IMR-90 (cell line): ENCODE data around the gene LAMC2. TPM values are rescaled to one million over a fixed set of nuclear protein-coding genes. Genes with fewer than 3 reads are reported as not detected.

Source experiments
- ATAC-seq: fragments of 200-7000 bp; cut with Tn5 transposase; 2 replicates; pipeline ENCODE4 v1.9.1; 2020; ENCODE audit warnings: low read depth, mild to moderate bottlenecking, moderate library complexity
- BruUV-seq: library from RNA; stranded (reverse); fragments of 400-500 nt; replicated peaks from 2 replicates; lab custom pipeline; 2021; lab: Mats Ljungman, UMichigan
- CTCF ChIA-PET: fragments of 300-600 bp; formaldehyde crosslinking; extraction: SDS; loops from one replicate; lab custom pipeline; 2021; ENCODE audit warnings: antibody characterized with exemption; lab: Yijun Ruan, JAX
- POLR2A ChIA-PET: fragments of 300-600 bp; sonication (Branson Sonifier 250); formaldehyde crosslinking; loops from one replicate; lab custom pipeline; 2022; ENCODE audit warnings: antibody characterized with exemption; ENCODE audit not compliant: unreplicated experiment; lab: Charles Lee
- DNase-seq: peaks from one replicate; pipeline ENCODE4 v3.0.0; 2013
- H2AFZ ChIP-seq: replicated peaks from 2 replicates; pipeline ENCODE3; 2013; ENCODE audit warnings: low read length, mild to moderate bottlenecking; ENCODE audit not compliant: poor library complexity
- H2AK5ac ChIP-seq: 2 replicates; pipeline ENCODE4 v1.6.1; 2013; ENCODE audit warnings: low read depth, low read length, inconsistent platforms
- H2AK9ac ChIP-seq: replicated peaks from 2 replicates; pipeline ENCODE3; 2013; ENCODE audit warnings: mild to moderate bottlenecking, low read depth, low read length, moderate library complexity; ENCODE audit not compliant: poor library complexity
- H2BK120ac ChIP-seq: 2 replicates; pipeline ENCODE4 v1.6.1; 2013; ENCODE audit warnings: low read depth, low read length, inconsistent platforms
- H2BK15ac ChIP-seq: 3 replicates; pipeline ENCODE4 v1.6.1; 2013; ENCODE audit warnings: low read depth, low read length, inconsistent platforms
- H2BK20ac ChIP-seq: 2 replicates; pipeline ENCODE4 v1.6.1; 2013; ENCODE audit warnings: low read depth, mild to moderate bottlenecking, inconsistent platforms, low read length, moderate library complexity
- H2BK5ac ChIP-seq: 2 replicates; pipeline ENCODE4 v1.6.1; 2013; ENCODE audit warnings: mild to moderate bottlenecking, low read depth, low read length, inconsistent platforms; ENCODE audit not compliant: poor library complexity, severe bottlenecking
- H3K14ac ChIP-seq: replicated peaks from 2 replicates; pipeline ENCODE4 v1.6.1; 2013; ENCODE audit warnings: low read depth, low read length, inconsistent platforms
- H3K18ac ChIP-seq: 2 replicates; pipeline ENCODE4 v1.6.1; 2013; ENCODE audit warnings: low read depth, low read length, control low read depth
- H3K23ac ChIP-seq: 2 replicates; pipeline ENCODE4 v1.6.1; 2013; ENCODE audit warnings: low read depth, low read length, inconsistent platforms
- H3K27ac ChIP-seq: 2 replicates; pipeline ENCODE4 v1.5.1; 2013; ENCODE audit warnings: mild to moderate bottlenecking, control low read depth, low read length; ENCODE audit not compliant: insufficient read depth
- H3K27me3 ChIP-seq: 2 replicates; pipeline ENCODE4 v1.6.1; 2013; ENCODE audit warnings: low read length; ENCODE audit not compliant: control insufficient read depth, insufficient read depth
- H3K36me3 ChIP-seq: 2 replicates; pipeline ENCODE4 v1.6.1; 2013; ENCODE audit warnings: low read length, mixed read lengths; ENCODE audit not compliant: control insufficient read depth, insufficient read depth
- H3K4ac ChIP-seq: 2 replicates; pipeline ENCODE4 v1.6.1; 2013; ENCODE audit warnings: low read depth, low read length, inconsistent platforms
- H3K4me1 ChIP-seq: 2 replicates; pipeline ENCODE4 v1.6.1; 2013; ENCODE audit warnings: low read length, mixed read lengths; ENCODE audit not compliant: control insufficient read depth, insufficient read depth
- H3K4me2 ChIP-seq: 2 replicates; pipeline ENCODE4 v1.6.1; 2013; ENCODE audit warnings: low read depth, mild to moderate bottlenecking, control low read depth, low read length, moderate library complexity
- H3K4me3 ChIP-seq: 2 replicates; pipeline ENCODE4 v1.5.1; 2013; ENCODE audit warnings: low read depth, mild to moderate bottlenecking, control low read depth, low read length, moderate library complexity; ENCODE audit not compliant: insufficient read depth
- H3K56ac ChIP-seq: 2 replicates; pipeline ENCODE4 v1.6.1; 2013; ENCODE audit warnings: low read length, inconsistent platforms; ENCODE audit not compliant: insufficient read depth; ENCODE audit errors: extremely low read depth
- H3K79me1 ChIP-seq, 2 experiments: 2 replicates each; pipeline ENCODE4 v1.6.1; 2013; ENCODE audit warnings: low read length in 2 of 2, inconsistent platforms in 1 of 2, low read depth in 1 of 2
- H3K9ac ChIP-seq: 2 replicates; pipeline ENCODE4 v1.6.1; 2013; ENCODE audit warnings: low read depth, low read length, control low read depth
- H3K9me1 ChIP-seq: 2 replicates; pipeline ENCODE4 v1.6.1; 2013; ENCODE audit warnings: low read length, inconsistent platforms; ENCODE audit not compliant: insufficient read depth
- H3K9me3 ChIP-seq: 2 replicates; pipeline ENCODE4 v1.6.1; 2013; ENCODE audit warnings: low read length; ENCODE audit not compliant: control insufficient read depth, insufficient read depth
- H4K20me1 ChIP-seq: 2 replicates; pipeline ENCODE4 v1.6.1; 2013; ENCODE audit warnings: low read length, inconsistent platforms; ENCODE audit not compliant: insufficient read depth
- H4K5ac ChIP-seq: 2 replicates; pipeline ENCODE4 v1.6.1; 2013; ENCODE audit warnings: mild to moderate bottlenecking, low read depth, low read length, control low read depth
- H4K8ac ChIP-seq, 2 experiments: 2 replicates each; pipeline ENCODE4 v1.6.1; 2013; ENCODE audit warnings: low read depth in 2 of 2, low read length in 2 of 2, control low read depth in 1 of 2, inconsistent platforms in 1 of 2
- H4K91ac ChIP-seq: 2 replicates; pipeline ENCODE4 v1.6.1; 2013; ENCODE audit warnings: low read depth, low read length, inconsistent platforms; ENCODE audit not compliant: insufficient read depth
- FOS ChIP-seq: fragments of 150-350 bp; IDR thresholded peaks from 2 replicates; pipeline ENCODE4 v1.6.1; 2016; ENCODE audit warnings: low read depth, low read length
- RCOR1 ChIP-seq: IDR thresholded peaks from 2 replicates; pipeline ENCODE4 v1.6.1; 2012; ENCODE audit warnings: mild to moderate bottlenecking, low read length, improper control_type of control experiment; ENCODE audit not compliant: insufficient replicate concordance
- WGBS, 2 experiments: methylation state at CpG; one replicate each; pipeline versions ENCODE4 v1.1.5 to v1.1.7; 2013; ENCODE audit warnings: missing lambda C conversion rate in 2 of 2; ENCODE audit not compliant: insufficient read length in 1 of 2; ENCODE audit errors: extremely low coverage in 2 of 2; 5-methylcytosine and 5-hydroxymethylcytosine counted together
- dilution Hi-C: fragments of 300-500 bp; cut with HindIII; formaldehyde crosslinking; loops from one replicate; pipeline ENCODE4 v1.14.3; 2018; ENCODE audit warnings: low sequenced_read_pairs; ENCODE audit not compliant: unreplicated experiment
- in situ Hi-C: fragments of 300-500 bp; cut with MboI; formaldehyde crosslinking; loops from 3 replicates; pipeline ENCODE4 v1.14.3; 2019; ENCODE audit warnings: low sequenced_read_pairs, inconsistent platforms, mixed read lengths
- intact Hi-C: fragments of 100-400 bp; cut with micrococcal nuclease; formaldehyde crosslinking; loops from 2 replicates; pipeline ENCODE4 v1.10.0; 2022
- polyA plus RNA-seq, 3 experiments: library from polyadenylated mRNA; depleted of rRNA; stranded (reverse); fragments of >200 nt; gene quantifications; 2 replicates each; pipeline ENCODE4 v1.2.3, GENCODE V29; 2012; ENCODE audit warnings: low replicate concordance in 1 of 3
- total RNA-seq: library from RNA; depleted of rRNA; stranded (reverse); fragments of >200 nt; gene quantifications from 2 replicates; pipeline ENCODE4 v1.2.3, GENCODE V29; 2012

The LAMC2 gene
- total and polyA plus RNA-seq, 2 of the 4 experiments (the other 2 are of a cell fraction) = 2.3 to 2.8 TPM

DNA sequence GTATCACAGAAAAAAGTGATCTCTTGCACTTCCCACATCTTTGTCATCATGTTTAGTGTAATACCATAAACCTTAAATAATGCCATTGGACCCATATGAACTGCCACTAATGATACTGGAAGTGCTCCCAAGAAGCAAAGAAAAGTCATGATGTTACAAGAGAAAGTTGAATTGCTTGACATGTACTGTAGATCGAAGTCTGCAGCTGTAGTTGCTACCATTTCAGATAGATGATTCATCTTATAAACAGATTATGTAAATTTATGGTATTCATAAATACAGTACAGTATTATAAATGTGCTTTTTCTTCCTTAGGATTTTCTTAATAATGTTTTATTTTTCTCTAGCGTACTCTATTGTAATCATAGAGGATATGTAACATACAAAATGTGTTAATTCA is 30.1 kb upstream of the LAMC2 start:
- H2AK9ac ChIP-seq = no peak overlapping the region
- H2BK120ac ChIP-seq = no peak overlapping the region
- H3K56ac ChIP-seq = no peak overlapping the region
- H3K4me2 ChIP-seq = peak overlapping the region; percentile 26
- no peak overlapping the region for H4K5ac ChIP-seq
- WGBS, 2 experiments = no CpG with 5 or more reads among the region's 2 CpGs
- H3K18ac ChIP-seq = no peak overlapping the region
- in situ Hi-C loops = no loop called here
- no peak overlapping the region for H2AK5ac ChIP-seq
- H4K91ac ChIP-seq = no peak overlapping the region
- no peaks in the 10 kb centered on the region for H4K20me1 ChIP-seq
- no peaks in the 10 kb centered on the region for H3K79me1 ChIP-seq
- H2BK15ac ChIP-seq = no peak overlapping the region
- POLR2A ChIA-PET = no interaction called here
- no peaks in the 10 kb centered on the region for H3K9me1 ChIP-seq
- peak; percentile 89 for ATAC-seq
- H3K4ac ChIP-seq = no peak overlapping the region
- no peak overlapping the region for H4K8ac ChIP-seq
- no peak overlapping the region for H3K9ac ChIP-seq
- H3K4me3 ChIP-seq = no peak overlapping the region
- CTCF ChIA-PET = no interaction called here
- no peak overlapping the region for H3K27ac ChIP-seq
- H3K27me3 ChIP-seq = no peaks in the 10 kb centered on the region
- peak; percentile 70 for DNase-seq
- H2AFZ ChIP-seq = no peak overlapping the region
- TF ChIP-seq RCOR1 = no peak
- TF ChIP-seq FOS = 0 out of 2 replicates have a peak, but pooled peaks have one; percentile 13
- no peak overlapping the region for H2BK20ac ChIP-seq
- no peaks in the 10 kb centered on the region for H3K36me3 ChIP-seq
- BruUV-seq = no TSS peak
- H2BK5ac ChIP-seq = no peak overlapping the region
- H3K23ac ChIP-seq = no peak overlapping the region
- dilution Hi-C loops = no loop called here
- no peaks in the 10 kb centered on the region for H3K4me1 ChIP-seq
- intact Hi-C loops = no loop called here
- no peaks in the 10 kb centered on the region for H3K9me3 ChIP-seq
- no peak overlapping the region for H3K14ac ChIP-seq
